GM12878 (cell line): ENCODE data around the gene LCN9. TPM values are rescaled to one million over a fixed set of nuclear protein-coding genes. Genes with fewer than 3 reads are reported as not detected.

ENCODE experiments used
- ATAC-seq: fragments of 200-7000 bp; cut with Tn5 transposase; 3 replicates; pipeline ENCODE4 v1.9.1; 2020; ENCODE audit warnings: mild to moderate bottlenecking, moderate library complexity
- BruUV-seq: library from RNA; stranded (reverse); fragments of 400-500 nt; replicated peaks from 2 replicates; lab custom pipeline; 2021; lab: Mats Ljungman, UMichigan
- CTCF ChIA-PET: fragments of 300-600 bp; sonication (Branson Sonifier 250); formaldehyde crosslinking; extraction: SDS; loops from one replicate; lab custom pipeline; 2021; ENCODE audit warnings: inconsistent platforms; lab: Yijun Ruan, JAX
- POLR2A ChIA-PET: fragments of 350-600 bp; formaldehyde crosslinking; extraction: SDS; loops from one replicate; lab custom pipeline; 2021; ENCODE audit warnings: inconsistent platforms; lab: Charles Lee
- RAD21 ChIA-PET: fragments of 300-600 bp; sonication (Branson Sonifier 250); formaldehyde crosslinking; loops from one replicate; lab custom pipeline; 2023; ENCODE audit warnings: antibody characterized with exemption; ENCODE audit not compliant: unreplicated experiment; lab: Charles Lee
- SMC1A ChIA-PET: fragments of 300-600 bp; sonication (Branson Sonifier 250); formaldehyde crosslinking; loops from one replicate; lab custom pipeline; 2023; ENCODE audit not compliant: unreplicated experiment, uncharacterized antibody; lab: Charles Lee
- DNase-seq: peaks from one replicate; pipeline ENCODE4 v3.0.0-alpha.2; 2011; ENCODE audit warnings: low read depth, low spot score
- FAIRE-seq: peaks from 3 replicates; lab custom pipeline; 2011; peaks lifted over from hg19 to GRCh38; lab: Jason Lieb, UNC
- H2AFZ ChIP-seq: 2 replicates; pipeline ENCODE4 v1.6.0; 2011; ENCODE audit warnings: low read depth, low read length, control low read depth; ENCODE audit not compliant: control insufficient read depth
- H3K27ac ChIP-seq: 2 replicates; pipeline ENCODE4 v1.5.1; 2011; ENCODE audit warnings: control low read depth; ENCODE audit not compliant: control insufficient read depth, insufficient read depth
- H3K27me3 ChIP-seq, 2 experiments: replicated peaks in 1 of 2; 2 replicates each; pipeline versions ENCODE4 v1.6.0 to v1.6.1; 2011; ENCODE audit warnings: low read length in 1 of 2; ENCODE audit not compliant: control insufficient read depth in 2 of 2, insufficient read depth in 2 of 2
- H3K36me3 ChIP-seq, 2 experiments: 2 replicates each; pipeline ENCODE4 v1.5.1; 2011; ENCODE audit warnings: low read length in 1 of 2; ENCODE audit not compliant: control insufficient read depth in 2 of 2, insufficient read depth in 2 of 2
- H3K4me1 ChIP-seq: 2 replicates; pipeline ENCODE4 v1.6.1; 2011; ENCODE audit warnings: mild to moderate bottlenecking, low read length, moderate library complexity, mixed read lengths; ENCODE audit not compliant: control insufficient read depth, insufficient read depth
- H3K4me2 ChIP-seq: 2 replicates; pipeline ENCODE4 v1.6.0; 2011; ENCODE audit warnings: control low read depth; ENCODE audit not compliant: control insufficient read depth, insufficient read depth
- H3K4me3 ChIP-seq: fragments of 200-600 bp; sonication (generic); 2 replicates; pipeline ENCODE4 v1.5.1; 2016
- H3K79me2 ChIP-seq: 2 replicates; pipeline ENCODE4 v1.6.0; 2011; ENCODE audit warnings: low read length; ENCODE audit not compliant: control insufficient read depth, insufficient read depth
- H3K9ac ChIP-seq: 2 replicates; pipeline ENCODE4 v1.8.0; 2011; ENCODE audit warnings: low read length, control low read depth, mixed read lengths; ENCODE audit not compliant: control insufficient read depth, insufficient read depth
- H3K9me3 ChIP-seq: replicated peaks from 3 replicates; pipeline ENCODE4 v1.5.1; 2011; ENCODE audit warnings: mild to moderate bottlenecking, low read length; ENCODE audit not compliant: control insufficient read depth, insufficient read depth
- H4K20me1 ChIP-seq: 2 replicates; pipeline ENCODE4 v1.6.0; 2011; ENCODE audit not compliant: control insufficient read depth, insufficient read depth
- CHD2 ChIP-seq: IDR thresholded peaks from 2 replicates; pipeline ENCODE4 v1.6.1; 2011; ENCODE audit warnings: low read depth, low read length, improper control_type of control experiment, borderline replicate concordance
- ESRRA ChIP-seq: IDR thresholded peaks from 2 replicates; pipeline ENCODE4 v1.6.1; 2012; ENCODE audit warnings: mild to moderate bottlenecking, low read length, improper control_type of control experiment
- IKZF1 ChIP-seq: fragments of 450-650 bp; conservative IDR thresholded peaks from 2 replicates; pipeline ENCODE4 v1.6.1; 2017; ENCODE audit warnings: antibody characterized with exemption, mild to moderate bottlenecking
- ZNF217 ChIP-seq: fragments of 450-650 bp; IDR thresholded peaks from 2 replicates; pipeline ENCODE4 v1.6.1; 2017; ENCODE audit warnings: antibody characterized with exemption, mild to moderate bottlenecking
- WGBS: methylation state at CpG from one replicate; pipeline ENCODE4 v1.1.6; 2016; ENCODE audit warnings: low lambda C conversion rate; ENCODE audit not compliant: insufficient replicate concordance, insufficient coverage; ENCODE audit errors: missing lambda C conversion rate; 5-methylcytosine and 5-hydroxymethylcytosine counted together
- in situ Hi-C: fragments of 300-500 bp; cut with MboI; formaldehyde crosslinking; loops from 9 replicates; pipeline ENCODE4 v1.14.3; 2018; ENCODE audit warnings: mixed read lengths
- intact Hi-C: fragments of 100-400 bp; cut with micrococcal nuclease; formaldehyde crosslinking; loops from one replicate; pipeline ENCODE4 v1.14.2; 2022; ENCODE audit not compliant: unreplicated experiment
- polyA plus RNA-seq, 11 experiments: library from polyadenylated mRNA; depleted of rRNA in 4 of 11; unstranded in 6 of 11; stranded (reverse) in 5 of 11; fragments of >200 nt; fragmentation: Nextera tagmentation in 4 of 11; fragmentation: Illumina TruSeq in 1 of 11; extraction: Ambion mirVana in 4 of 11; extraction: Trizol in 1 of 11; gene quantifications; 1 replicate in 1 of 11; 2 replicates in 10 of 11; pipeline versions ENCODE4 v1.2.1 to v1.2.3, GENCODE V29; 2011 to 2016; ENCODE audit warnings: inconsistent platforms in 2 of 11, missing spikeins in 2 of 11, low read depth in 1 of 11
- total RNA-seq, 4 experiments: library from RNA; depleted of rRNA in 3 of 4; stranded (reverse); fragments of >200 nt in 3 of 4; fragmentation: Illumina TruSeq in 1 of 4; extraction: Trizol in 1 of 4; gene quantifications; 2 replicates each; pipeline versions ENCODE4 v1.2.1 to v1.2.3, GENCODE V29; 2013 to 2021
- TF ChIP-seq, protein P1 (sequence below): fragments of 150-350 bp; IDR thresholded peaks from 2 replicates; pipeline ENCODE4 v1.6.1; 2014; ENCODE audit warnings: mild to moderate bottlenecking, low read depth, low read length

Gene LCN9
- total and polyA plus RNA-seq, 10 of the 15 experiments (the other 5 are each of a cell fraction or from before 2014, with no cell fraction given), result not detected

- RAD21 ChIA-PET, result no interaction called here
- BruUV-seq, result no TSS peak
- no peak overlapping the region for H3K27ac ChIP-seq
- no peaks in the 10 kb centered on the region for H3K9me3 ChIP-seq
- H4K20me1 ChIP-seq, result no peaks in the 10 kb centered on the region
- CTCF ChIA-PET, result no interaction called here
- in situ Hi-C loops (no loop called here), intact Hi-C loops (no loop called here)
- no peaks in the 10 kb centered on the region; a peak in 1 of 4 replicates for H3K27me3 ChIP-seq
- SMC1A ChIA-PET, result no interaction called here
- ATAC-seq (no peak), DNase-seq (no peak), FAIRE-seq (no peak)
- TF ChIP-seq, protein P1, sequence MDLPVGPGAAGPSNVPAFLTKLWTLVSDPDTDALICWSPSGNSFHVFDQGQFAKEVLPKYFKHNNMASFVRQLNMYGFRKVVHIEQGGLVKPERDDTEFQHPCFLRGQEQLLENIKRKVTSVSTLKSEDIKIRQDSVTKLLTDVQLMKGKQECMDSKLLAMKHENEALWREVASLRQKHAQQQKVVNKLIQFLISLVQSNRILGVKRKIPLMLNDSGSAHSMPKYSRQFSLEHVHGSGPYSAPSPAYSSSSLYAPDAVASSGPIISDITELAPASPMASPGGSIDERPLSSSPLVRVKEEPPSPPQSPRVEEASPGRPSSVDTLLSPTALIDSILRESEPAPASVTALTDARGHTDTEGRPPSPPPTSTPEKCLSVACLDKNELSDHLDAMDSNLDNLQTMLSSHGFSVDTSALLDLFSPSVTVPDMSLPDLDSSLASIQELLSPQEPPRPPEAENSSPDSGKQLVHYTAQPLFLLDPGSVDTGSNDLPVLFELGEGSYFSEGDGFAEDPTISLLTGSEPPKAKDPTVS, result no peak
- TF ChIP-seq IKZF1 (no peak), CHD2 (no peak), ZNF217 (no peak), ESRRA (no peak)
- no peak overlapping the region for H3K9ac ChIP-seq
- H3K36me3 ChIP-seq, result no peaks in the 10 kb centered on the region
- POLR2A ChIA-PET, result no interaction called here
- no peak overlapping the region for H2AFZ ChIP-seq
- no peak overlapping the region for H3K4me3 ChIP-seq
- no peak overlapping the region for H3K4me2 ChIP-seq
- no peaks in the 10 kb centered on the region for H3K79me2 ChIP-seq
- WGBS, result 33% methylated on average over 23 of the region's 29 CpGs
- no peaks in the 10 kb centered on the region for H3K4me1 ChIP-seq
These were observed 48.1 kb upstream of the LCN9 start for GRCh38 chr9:135614821-135615665.
